Upper lobe of right lung (tissue), 1 donor: ENCODE measurements around the gene CERK. TPM values are rescaled to one million over a fixed set of nuclear protein-coding genes. Genes with fewer than 3 reads are reported as not detected.
A peak's percentile ranks its signal among the peaks of the same experiment; 100 is the strongest.

ENCODE experiments used
- ATAC-seq: fragments of 200-7000 bp; cut with Tn5 transposase; one replicate; pipeline ENCODE4 v1.9.1; 2020; ENCODE audit warnings: mild to moderate bottlenecking, moderate library complexity
- DNase-seq: peaks from one replicate; pipeline ENCODE4 v3.0.0-alpha.2; 2020
- H3K27ac ChIP-seq: fragments of 200-600 bp; one replicate; pipeline ENCODE4 v1.8.0; 2022
- H3K27me3 ChIP-seq: fragments of 200-600 bp; one replicate; pipeline ENCODE4 v1.8.0; 2022; ENCODE audit warnings: mild to moderate bottlenecking
- H3K36me3 ChIP-seq: fragments of 200-600 bp; one replicate; pipeline ENCODE4 v1.8.0; 2022
- H3K4me1 ChIP-seq: fragments of 200-600 bp; one replicate; pipeline ENCODE4 v1.8.0; 2022
- H3K4me3 ChIP-seq: fragments of 200-600 bp; one replicate; pipeline ENCODE4 v1.8.0; 2022; ENCODE audit warnings: mild to moderate bottlenecking
- H3K9me3 ChIP-seq: fragments of 200-600 bp; one replicate; pipeline ENCODE4 v1.8.0; 2022
- CTCF ChIP-seq: fragments of 200-600 bp; IDR thresholded peaks from one replicate; pipeline ENCODE4 v1.8.0; 2022; ENCODE audit warnings: antibody characterized with exemption
- intact Hi-C: fragments of 100-400 bp; cut with DNase I; formaldehyde crosslinking; loops from one replicate; pipeline ENCODE4 v1.11.0; 2022
- total RNA-seq: library from RNA; stranded (reverse); fragmentation: NEBNext Ultra II Directional; extraction: Animal tissue kit (Norgen Biotek cat#: 25700); gene quantifications from one replicate; pipeline ENCODE4 v1.2.1, GENCODE V29; 2021
- donor health status: DM: no; HTN: yes; CAD: no; lungs with severe emphysema.

CERK gene
- total RNA-seq, 1 donor from 2014 or later = 28.1 TPM

DNA sequence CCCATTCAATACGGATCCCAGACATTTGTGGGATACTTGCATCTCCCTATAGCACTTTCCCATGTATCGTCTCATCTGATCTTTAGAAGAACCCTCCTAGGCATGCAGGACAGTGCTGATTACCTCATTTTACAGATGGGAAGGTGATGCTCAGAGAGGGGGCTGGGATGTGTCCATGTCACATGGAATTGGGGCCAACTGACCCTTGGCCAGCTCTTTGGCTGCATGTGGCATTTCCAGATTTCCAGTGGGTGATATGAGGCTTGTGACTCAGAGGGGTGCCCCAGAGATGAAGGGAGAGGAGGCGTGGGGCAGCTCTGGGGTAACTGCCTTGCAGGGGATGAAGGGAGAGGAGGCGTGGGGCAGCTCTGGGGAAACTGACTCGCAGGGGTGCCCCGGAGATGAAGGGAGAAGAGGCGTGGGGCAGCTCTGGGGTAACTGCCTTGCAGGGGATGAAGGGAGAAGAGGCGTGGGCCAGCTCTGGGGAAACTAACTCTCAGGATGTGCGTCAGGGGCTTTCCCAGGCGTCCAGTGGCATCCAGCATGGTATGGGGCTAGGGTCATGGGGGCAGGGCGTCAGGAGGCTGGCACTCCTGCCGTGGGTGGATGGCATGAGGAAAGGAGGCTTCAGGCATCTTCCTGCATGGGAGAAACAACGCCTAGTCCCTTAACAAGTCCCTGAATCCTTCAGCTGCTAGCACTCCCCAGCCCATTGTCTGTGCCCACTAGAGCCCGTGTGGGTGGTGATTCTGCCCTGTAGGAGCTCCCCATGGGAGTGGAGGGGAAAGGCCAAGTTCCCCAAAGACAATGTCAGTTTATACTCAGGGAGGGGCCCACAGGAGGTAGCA, 11.9 kb upstream of the CERK start:
- Histone ChIP-seq H3K4me3 (no peak overlapping the region), H3K27me3 (no peaks in the 10 kb centered on the region), H3K36me3 (no peaks in the 10 kb centered on the region), H3K9me3 (no peaks in the 10 kb centered on the region), H3K27ac (peak overlapping the region; percentile 31), H3K4me1 (peaks cover 43% of the 10 kb centered on the region)
- DNase-seq (peak; percentile 66), ATAC-seq (peak; percentile 4)
- no peak for TF ChIP-seq CTCF
- intact Hi-C loops = no loop called here

DNA sequence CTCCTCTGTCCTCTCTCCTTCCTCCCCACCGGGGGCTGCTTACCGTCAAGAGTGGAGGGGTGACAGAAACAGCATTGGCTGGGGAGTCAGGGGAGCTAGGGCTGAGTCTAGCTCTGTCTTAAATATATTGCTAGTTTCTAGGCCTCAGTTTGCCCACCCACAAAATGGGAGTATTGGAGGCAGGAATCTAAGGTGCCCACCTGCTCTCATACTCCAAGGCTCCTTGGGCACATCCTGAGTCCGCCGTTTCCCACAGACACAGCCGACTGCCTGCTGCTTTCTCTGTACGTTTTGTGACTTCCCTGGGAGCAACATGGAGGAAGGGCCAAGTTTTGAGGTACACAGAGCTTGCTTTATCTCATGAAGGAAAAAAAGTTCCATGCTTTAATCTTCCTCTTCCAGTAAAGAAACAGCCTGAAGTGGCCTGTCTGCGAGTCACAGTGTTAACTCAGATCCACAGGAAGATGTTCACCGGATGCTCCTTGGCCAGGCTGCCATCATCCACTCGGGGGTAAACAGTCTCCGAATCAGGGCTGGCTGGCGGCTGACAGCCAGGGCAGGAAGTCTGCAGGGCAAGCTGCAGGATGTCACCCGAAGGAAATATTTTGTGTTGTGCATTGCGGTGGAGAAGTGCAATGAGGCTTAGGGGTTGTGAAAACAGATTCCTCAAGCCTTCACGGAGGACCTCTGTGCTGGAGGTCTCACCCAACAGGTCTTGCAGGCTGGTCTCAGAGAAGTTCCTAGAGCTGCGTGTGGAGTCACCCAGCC, 11.0 kb upstream of the CERK start:
- intact Hi-C loops = no loop called here
- peak; percentile 67 for DNase-seq
- Histone ChIP-seq H3K27me3 (no peaks in the 10 kb centered on the region), H3K27ac (peak overlapping the region; percentile 31), H3K4me1 (peaks cover 35% of the 10 kb centered on the region), H3K36me3 (no peaks in the 10 kb centered on the region), H3K4me3 (no peak overlapping the region), H3K9me3 (no peaks in the 10 kb centered on the region)
- ATAC-seq = peak; percentile 33
- no peak for TF ChIP-seq CTCF

DNA sequence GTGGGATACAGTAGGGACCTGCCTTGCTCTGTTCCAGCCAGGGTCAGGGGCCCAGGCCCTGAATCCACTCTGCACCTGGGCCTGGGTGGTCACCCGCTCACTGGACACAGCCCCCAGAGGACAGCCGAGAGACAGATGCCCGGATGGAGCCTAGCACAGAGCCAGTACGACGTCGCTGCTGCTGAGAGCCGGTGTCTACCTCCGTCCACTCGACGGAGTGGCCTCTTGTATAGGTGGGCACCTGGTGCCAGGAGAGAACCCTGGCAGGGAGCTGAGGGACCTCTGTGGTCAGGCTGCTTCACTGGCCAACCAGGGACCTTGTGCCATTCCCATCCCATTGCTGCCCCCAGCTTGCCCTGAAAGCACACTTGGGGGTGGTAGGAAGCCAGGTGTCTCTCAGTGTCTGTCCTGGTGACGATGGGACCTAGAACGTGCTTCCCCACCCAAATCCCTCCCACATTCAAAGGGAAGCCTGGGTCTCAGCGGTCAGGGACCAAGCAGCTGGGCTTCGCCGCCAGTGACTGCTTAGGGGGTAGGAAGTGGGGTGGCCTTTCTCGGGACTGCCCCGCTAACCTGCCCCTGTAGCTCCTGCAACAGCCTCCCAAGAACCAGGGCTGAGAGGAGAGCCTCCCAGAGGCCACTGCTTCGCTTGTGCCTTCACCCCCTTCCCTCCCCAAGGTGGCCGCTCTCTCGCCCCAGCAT, 10.3 kb upstream of the CERK start:
- no peaks in the 10 kb centered on the region for H3K27me3 ChIP-seq
- ATAC-seq (no peak), DNase-seq (no peak)
- no peaks in the 10 kb centered on the region for H3K9me3 ChIP-seq
- intact Hi-C loops = no loop called here
- H3K36me3 ChIP-seq = no peaks in the 10 kb centered on the region
- no peak for TF ChIP-seq CTCF
- peak overlapping the region; percentile 31 for H3K27ac ChIP-seq
- H3K4me1 ChIP-seq = peaks cover 28% of the 10 kb centered on the region
- no peak overlapping the region for H3K4me3 ChIP-seq

- no peak overlapping the region for H3K27ac ChIP-seq
- H3K9me3 ChIP-seq = no peaks in the 10 kb centered on the region
- no peak overlapping the region for H3K4me3 ChIP-seq
- H3K4me1 ChIP-seq = peaks cover 28% of the 10 kb centered on the region
- ATAC-seq (no peak), DNase-seq (no peak)
- no peak for TF ChIP-seq CTCF
- H3K36me3 ChIP-seq = no peaks in the 10 kb centered on the region
- no peaks in the 10 kb centered on the region for H3K27me3 ChIP-seq
- intact Hi-C loops = no loop called here
Observed at GRCh38 chr22:46747646-46748045, 9.6 kb upstream of the CERK start.

GRCh38 chr22:46746620-46747019, 8.6 kb upstream of the CERK start:
- Histone ChIP-seq H3K4me1 (peaks cover 28% of the 10 kb centered on the region), H3K36me3 (no peaks in the 10 kb centered on the region), H3K27me3 (no peaks in the 10 kb centered on the region), H3K9me3 (no peaks in the 10 kb centered on the region), H3K27ac (no peak overlapping the region), H3K4me3 (no peak overlapping the region)
- ATAC-seq = no peak
- intact Hi-C loops = no loop called here
- DNase-seq = no peak
- TF ChIP-seq CTCF = no peak
